DMS79 treated with DMSO at 0.1 percent for 48 hours (cell line): ENCODE results near the gene HS3ST6.
"Not testable (repeated sequence)": the region's sequence is repeated elsewhere in the genome, so short reads cannot be mapped to it uniquely, and the experiment has no call there.

Experiments used
- DNase-seq: peaks from one replicate; lab custom pipeline; 2025; lab: John Stamatoyannopoulos, UW

HS3ST6 gene

GRCh38 chr16:1926271-1926670, 8.1 kb upstream of the HS3ST6 start:
- no peak for DNase-seq

DNA sequence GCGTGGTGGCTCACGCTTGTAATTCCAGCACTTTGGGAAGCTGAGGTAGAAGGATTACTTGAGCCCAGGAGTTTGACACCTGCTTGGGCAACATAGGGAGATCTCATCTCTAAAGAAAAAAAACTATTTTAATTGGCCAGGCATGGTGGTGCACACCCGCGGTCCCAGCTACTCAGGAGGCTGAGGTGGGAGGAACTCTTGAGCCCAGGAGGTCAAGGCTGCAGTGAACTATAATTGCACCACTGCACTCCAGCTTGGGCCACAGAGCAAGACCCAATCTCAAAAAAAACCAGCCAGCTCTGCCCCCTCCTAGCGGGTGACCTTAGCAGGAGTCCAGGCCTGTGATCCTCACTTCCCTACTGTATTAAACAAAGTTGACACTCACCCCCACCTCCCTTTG, 5.9 kb upstream of the HS3ST6 start:
- no peak for DNase-seq

DNA sequence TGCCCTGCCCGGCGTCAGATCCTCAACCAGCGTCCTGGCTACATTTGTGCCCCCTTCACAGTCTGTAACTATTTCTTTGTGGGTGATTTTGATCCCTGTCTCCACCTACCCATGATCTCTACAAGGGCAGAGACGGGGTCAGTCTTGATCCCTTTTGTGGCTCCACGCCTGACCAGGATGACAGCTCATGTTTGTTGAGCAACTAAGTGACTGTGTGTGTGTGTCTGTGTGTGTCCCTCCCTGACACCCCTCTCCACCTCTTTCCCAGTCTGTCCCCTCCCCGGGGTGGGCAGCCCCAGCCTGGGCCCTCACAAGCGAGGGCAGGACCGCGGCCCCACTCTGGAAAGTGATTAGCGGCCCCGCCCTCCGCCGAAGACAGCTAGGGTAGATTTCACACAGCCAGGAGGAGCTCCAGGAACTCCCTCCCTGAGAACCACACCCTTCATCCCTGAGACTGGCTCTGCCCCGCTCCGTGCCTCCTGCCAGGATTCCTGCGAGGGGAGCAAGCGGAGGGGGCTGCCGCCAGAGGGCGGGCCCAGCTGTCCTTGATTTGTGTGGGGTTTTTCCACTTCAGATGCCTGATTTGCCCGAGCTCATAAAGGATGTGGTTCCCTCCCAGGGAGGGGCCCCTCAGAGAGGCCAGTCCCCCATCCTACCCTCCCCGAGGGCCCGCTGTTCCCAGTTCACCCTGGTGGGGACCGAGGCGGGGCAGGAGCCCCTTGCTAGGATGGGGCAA, 5.3 kb upstream of the HS3ST6 start:
- no peak for DNase-seq

DNA sequence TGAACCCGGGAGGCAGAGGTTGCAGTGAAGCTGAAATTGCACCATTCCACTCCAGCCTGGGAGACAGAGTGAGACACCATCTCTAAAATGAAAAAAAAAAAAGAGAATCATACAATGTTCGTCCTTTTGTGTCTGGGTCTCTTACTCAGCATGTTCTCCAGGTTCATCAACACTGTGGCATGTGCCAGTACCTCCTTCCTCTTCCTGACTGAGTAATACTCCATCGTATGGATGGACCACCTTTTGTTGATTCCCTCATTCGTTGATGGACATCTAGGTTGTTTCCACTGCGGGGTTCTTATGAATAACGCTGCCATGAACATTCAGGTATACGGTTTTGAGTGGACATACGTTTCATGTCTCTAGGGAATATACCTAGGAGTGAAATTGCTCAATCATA, 4.1 kb upstream of the HS3ST6 start:
- DNase-seq = no peak

GRCh38 chr16:1920727-1921171, 2.5 kb upstream of the HS3ST6 start:
- no peak for DNase-seq

DNA sequence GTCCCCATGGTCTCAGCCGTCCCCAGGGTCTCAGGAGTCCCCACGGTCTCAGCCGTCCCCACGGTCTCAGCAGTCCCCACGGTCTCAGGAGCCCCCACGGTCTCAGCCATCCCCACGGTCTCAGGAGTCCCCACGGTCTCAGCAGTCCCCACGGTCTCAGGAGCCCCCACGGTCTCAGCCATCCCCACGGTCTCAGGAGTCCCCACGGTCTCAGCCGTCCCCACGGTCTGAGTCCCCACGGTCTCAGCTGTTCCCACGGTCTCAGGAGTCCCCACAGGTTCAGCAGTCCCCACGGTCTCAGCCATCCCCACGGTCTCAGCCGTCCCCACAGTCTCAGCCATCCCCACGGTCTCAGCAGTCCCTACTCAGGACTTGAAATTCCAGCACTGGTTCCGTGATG, 1.9 kb upstream of the HS3ST6 start:
- DNase-seq = not testable (repeated sequence)

DNA sequence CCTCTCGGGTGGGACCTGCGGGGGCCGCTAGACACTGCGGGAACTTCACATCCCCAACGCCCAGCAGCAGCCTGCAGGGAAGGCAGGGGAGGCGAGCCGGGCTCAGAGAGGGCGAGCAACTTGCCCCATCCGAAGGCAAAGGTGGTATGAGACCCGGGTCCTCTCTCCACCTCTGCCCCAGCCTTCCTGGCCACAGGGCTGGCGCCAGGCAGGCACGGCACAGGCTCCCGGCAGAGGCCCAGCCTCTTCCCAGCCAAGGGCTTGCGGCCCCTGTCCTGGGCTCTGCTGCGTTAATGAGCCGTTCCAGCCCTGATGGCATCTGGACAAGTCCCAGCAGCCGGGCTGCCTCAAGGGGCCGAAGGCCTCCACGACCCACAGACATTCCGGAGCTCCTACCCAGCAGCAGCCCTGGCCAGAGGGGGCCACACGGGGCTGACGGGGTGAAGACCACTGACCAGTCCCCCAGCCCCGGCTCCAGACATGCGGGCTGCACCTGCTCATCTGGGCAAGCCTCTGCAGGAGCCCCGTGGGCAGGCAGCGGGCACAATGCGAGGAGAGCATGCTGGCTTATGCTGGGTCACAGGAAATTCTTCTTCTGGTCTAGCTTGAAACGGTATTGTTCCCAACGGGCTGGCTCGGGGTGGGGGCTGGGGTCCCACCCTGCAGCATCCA, 1.2 kb upstream of the HS3ST6 start:
- DNase-seq = no peak

GRCh38 chr16:1917665-1918350, 407 bp downstream of the HS3ST6 start:
- DNase-seq = no peak

GRCh38 chr16:1917056-1917664, 1.1 kb downstream of the HS3ST6 start:
- DNase-seq = peak; percentile 14

DNA sequence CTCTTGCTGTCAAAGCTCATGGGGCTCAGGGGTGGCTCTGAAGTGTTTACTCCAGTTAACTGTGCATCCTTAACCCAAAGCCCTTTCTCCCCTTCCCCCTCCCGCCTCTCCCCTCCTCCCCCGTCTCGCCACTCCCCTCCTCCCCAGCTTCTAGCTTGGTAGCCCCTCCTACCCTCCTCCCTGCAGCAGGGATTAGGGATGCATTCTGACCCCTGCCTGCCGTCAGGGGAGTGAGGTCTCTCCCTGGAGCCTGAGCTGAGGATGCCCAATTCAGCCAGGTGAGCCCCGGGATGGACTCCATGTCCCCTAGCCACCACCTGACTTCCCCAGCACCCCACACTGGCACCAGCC, 1.6 kb downstream of the HS3ST6 start:
- DNase-seq = peak; percentile 16

DNA sequence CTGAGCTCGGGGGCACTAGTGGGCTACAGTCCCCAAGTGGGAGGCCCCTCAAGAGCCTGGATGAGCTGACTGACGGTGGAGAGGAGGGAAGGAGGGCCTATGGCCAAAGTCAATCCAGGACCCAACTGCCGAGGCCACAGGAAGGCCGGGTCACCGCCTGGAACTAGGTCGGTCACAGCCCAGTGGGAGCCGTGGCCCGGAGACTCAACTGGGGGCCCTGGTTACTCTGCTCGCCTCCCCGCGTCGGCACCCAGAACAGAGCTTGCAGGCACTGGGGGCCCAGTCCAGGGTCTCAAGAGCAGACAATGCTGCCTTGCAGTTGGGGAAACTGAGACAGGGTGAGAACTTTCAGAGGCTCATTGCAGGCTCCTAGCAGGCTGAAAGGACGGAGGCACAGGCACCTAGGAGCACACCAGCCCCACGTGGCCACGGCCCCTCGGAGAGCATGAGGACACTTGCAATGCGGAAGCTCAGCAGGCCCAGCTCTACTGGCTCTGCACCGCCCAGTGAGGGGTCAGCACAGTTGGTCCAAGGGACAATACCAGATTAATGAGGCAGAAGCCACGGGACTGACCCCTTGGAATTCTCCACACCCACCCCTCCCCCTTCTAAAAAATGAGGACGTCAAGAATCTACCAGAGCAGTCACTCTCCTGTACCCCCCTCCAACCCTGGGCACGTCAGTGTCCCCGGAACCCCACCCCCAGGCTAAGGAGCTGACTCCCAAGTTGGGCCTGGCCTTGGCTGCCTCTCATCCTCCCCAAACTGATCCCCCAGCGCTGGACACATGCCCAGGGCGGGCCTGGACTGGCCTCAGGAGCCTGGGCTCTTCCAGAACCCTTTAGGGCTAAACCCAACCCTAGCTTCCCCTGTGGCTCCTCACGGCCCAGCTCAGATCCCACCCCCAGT, 2.2 kb downstream of the HS3ST6 start:
- DNase-seq = no peak

- DNase-seq = no peak
Measured at GRCh38 chr16:1914988-1915387, 3.2 kb downstream of the HS3ST6 start.

- no peak for DNase-seq
Measured at GRCh38 chr16:1914084-1914608, 4.1 kb downstream of the HS3ST6 start.

DNA sequence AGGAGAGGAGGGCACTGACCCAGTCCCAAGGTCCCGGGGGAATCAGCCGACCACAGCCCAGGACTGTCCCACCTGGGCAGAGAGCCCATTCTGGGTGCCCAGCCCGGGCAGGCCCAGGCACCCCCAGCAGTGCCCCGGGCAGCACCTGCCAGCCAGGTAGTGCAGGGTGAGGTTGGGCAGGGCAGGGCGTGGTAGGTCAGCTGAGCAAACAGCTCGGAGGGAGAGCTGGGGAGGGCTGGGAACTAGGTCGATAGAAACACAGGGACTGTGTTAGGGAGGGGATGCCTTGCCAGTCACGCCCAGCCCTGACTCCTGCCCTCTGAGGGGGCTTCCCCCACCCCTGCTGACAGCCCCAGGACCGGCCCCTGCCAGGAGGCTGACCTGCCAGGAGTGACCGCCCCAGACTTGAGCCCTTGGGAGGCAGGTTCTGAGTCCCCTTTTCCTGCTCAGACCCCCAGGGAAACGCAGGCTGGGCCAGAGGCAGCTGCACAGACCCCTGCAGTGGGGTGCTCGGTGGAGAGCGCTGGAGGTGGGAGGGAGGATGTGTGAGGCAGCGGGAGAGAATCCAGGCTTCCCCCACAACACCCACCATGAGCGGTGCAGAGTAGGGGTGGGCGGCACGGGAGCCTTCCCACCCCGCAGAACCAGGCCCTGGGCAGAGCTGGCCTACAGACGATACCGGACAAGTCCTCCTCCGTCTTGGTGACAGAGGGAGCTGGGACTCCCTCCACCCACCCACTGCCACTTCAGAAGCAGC, 4.7 kb downstream of the HS3ST6 start:
- DNase-seq = peak; percentile 72

- DNase-seq = no peak
Measured at GRCh38 chr16:1912215-1912543, 6.0 kb downstream of the HS3ST6 start.

DNA sequence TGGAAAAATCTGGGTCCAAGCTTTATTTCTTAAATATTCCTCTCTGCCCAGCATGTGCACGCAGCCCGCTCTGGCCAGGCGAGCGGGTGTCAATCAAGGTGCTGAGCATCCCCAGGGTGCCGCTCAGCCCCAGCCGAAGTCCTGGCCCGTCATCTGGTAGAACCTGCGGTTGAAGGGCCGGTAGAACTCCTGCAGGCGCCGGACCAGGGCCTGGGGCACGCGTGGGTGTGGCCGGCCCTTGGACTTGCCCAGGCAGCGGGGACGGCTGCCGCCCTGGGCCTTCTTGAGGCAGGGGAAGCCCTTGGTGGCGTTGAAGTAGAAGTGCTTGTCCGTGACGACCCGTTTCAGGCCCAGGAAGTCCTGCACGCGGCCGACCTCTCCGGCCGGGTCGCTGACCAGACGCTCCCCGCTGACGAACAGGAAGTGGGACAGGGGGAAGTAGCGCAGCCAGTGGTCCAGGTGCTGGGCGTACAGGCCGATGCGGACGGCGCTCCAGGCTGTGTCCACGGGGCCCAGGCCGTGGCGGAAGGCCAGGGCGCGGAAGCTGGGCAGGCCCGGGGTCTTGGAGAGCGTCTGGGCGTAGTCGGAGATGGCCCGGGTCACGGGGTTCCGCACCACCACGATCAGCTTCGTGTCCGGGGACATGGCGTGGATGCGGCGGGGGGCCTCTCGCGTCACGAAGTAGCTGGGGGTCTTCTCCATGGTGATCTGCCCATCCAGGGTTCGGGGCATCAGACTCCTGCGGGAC, 6.6 kb downstream of the HS3ST6 start:
- DNase-seq = no peak

DNA sequence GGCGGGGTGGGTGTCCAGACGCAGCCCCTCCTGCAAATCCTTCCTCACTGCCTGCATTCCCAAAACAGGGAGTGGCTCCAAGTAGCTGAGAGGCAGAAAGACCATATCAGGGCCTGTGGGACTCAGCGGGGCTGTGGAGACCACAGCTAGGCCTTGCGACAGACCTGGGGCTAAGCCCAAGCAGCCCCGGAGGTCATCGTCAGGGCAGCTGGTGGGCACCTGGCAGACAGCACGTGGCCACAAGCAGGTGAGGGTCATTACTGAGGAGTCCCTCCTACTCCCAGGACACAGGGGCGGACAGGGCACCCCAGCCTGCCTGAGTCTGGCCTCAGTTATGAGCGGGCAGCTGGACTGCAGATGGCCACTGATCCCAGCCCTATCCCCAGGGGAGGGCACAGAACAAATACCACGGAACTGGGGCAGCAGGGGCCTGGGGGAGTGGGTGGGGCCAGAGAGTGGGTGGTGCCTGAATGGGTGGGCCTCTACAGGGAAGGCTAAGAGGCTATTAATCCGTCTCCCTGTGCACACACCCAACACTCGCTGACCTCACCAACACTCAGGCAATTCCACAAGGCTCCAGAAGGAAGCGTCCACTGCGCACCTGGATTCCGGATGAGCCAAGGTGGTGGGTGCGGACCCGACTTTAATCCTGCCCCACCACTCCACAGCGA, 8.5 kb downstream of the HS3ST6 start:
- DNase-seq = no peak

DNA sequence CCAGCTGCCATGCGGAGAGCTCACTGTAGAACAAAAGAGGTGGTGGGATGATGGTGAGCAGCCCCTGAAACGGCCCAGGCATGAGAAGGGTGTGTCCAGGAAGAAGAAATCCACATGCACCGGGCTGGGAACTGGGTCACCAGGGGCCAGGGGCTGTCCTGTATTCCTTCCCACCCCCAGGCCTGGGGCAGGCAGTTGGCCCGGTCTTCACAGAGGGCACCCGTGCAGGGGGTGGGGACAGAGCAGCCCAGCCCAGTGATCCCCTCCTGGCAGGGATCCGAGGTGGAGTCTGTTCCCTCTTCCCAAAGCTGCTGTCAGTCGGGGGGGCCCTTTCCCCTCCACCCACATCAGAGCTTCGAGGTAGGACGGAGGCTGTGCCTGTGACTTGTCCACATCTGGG, 9.2 kb downstream of the HS3ST6 start:
- no peak for DNase-seq

DNA sequence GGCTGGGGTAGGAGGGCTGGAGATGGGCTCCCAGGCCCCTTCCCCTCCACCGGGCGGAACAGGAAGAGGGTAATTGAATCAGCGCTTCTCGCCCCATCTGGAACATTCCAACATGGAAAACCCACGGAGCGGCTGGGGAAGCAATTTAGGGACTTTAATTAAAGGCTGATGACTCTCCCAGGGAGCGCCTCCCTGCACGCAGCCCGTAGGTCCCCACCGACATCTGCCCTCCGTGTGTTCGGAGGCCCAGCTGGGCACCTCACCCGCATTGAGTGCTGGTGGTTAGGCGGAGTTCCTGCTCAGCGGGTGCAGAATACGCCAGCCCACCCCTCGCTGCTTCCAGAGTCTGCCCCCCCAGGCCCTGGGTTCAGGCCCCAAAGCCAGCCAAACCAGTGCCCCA, 10.0 kb downstream of the HS3ST6 start:
- no peak for DNase-seq
